GM12873 (cell line): ENCODE data around the gene NCEH1.

Experiments
- TF ChIP-seq, protein P1 (sequence below): IDR thresholded peaks from 2 replicates; pipeline ENCODE4 v1.5.1; 2012; ENCODE audit warnings: low read depth, mild to moderate bottlenecking, moderate library complexity, low read length, control low read depth; ENCODE audit not compliant: insufficient read depth; ENCODE audit errors: missing control alignments

Gene NCEH1

DNA sequence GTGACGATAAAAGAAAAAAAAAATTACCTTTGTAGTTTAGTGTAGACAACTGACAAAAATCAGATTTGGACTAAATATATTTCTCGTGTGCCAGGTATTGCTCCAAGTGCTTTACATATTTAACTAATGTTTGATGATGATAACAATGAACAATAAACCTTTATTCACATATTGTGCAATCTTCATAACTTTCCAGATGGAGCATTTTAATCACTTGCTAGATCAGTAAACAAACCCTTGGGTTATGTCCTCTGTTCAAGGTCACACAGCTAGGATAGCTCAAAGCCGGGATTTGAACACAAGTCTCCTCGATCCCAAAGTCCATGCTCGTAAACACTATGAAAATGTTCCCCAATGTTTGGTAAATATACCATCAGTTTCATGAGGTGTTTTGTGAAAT is 14.5 kb downstream of the NCEH1 start:
- TF ChIP-seq, protein P1, sequence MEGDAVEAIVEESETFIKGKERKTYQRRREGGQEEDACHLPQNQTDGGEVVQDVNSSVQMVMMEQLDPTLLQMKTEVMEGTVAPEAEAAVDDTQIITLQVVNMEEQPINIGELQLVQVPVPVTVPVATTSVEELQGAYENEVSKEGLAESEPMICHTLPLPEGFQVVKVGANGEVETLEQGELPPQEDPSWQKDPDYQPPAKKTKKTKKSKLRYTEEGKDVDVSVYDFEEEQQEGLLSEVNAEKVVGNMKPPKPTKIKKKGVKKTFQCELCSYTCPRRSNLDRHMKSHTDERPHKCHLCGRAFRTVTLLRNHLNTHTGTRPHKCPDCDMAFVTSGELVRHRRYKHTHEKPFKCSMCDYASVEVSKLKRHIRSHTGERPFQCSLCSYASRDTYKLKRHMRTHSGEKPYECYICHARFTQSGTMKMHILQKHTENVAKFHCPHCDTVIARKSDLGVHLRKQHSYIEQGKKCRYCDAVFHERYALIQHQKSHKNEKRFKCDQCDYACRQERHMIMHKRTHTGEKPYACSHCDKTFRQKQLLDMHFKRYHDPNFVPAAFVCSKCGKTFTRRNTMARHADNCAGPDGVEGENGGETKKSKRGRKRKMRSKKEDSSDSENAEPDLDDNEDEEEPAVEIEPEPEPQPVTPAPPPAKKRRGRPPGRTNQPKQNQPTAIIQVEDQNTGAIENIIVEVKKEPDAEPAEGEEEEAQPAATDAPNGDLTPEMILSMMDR: no peak

DNA sequence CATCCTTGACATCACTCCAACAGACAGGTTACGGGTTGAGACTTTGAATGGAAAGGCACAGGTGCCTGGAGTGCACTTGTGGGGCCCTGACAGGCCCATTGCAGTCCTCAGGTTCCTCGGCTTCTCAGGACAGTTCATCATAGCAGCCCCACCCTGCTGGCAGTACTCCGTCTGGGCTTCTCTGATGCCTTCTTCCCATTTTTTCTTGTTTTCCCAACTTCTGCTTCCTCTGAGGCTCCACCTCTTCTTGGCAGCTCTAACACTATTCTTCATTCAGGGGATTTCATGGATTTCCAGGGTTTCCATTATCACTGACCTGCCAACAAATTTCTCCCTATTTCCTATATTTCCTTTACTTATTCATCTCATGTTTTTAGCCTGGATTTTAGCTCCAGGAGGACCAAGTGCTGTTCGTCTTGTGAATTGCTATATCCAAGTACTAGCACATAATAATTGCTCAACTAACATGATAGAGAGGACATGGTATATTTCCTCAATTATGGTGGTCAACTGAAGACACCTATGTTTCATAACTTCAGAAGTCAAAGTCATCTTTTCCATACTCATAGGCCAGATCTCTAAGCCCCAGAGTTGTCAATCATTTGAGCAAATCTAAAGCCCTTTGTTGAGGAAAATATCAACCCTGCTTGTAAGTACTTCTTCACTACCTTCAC is 16.2 kb downstream of the NCEH1 start:
- TF ChIP-seq, protein P1: no peak

DNA sequence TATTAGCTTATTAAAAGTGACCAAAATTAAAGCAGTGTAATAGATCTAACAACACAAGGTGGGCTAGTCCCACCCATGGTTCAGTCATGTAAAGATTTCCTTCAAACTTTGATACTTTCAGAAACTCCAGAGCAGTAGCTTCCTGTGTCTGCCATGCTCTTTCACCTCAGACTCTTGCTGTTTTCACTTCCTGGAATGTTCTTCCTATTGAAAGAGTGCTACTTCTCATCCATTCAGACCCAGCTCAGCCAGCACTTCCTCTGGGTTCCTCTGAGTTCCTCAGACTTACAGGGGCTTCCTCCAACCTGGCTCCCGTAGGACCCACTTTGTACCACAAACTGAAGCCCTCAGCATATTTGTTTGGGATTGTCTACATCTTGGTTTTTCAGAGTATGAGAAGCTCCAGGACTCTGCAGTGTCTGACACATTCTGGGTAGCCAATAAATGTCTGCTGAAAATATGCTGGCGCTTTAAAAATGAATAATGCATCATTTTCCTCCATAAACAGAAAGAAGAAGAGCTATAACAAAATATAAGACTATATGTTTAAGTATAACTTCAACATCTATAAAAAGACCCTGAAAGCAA is 18.0 kb downstream of the NCEH1 start:
- TF ChIP-seq, protein P1: no peak

DNA sequence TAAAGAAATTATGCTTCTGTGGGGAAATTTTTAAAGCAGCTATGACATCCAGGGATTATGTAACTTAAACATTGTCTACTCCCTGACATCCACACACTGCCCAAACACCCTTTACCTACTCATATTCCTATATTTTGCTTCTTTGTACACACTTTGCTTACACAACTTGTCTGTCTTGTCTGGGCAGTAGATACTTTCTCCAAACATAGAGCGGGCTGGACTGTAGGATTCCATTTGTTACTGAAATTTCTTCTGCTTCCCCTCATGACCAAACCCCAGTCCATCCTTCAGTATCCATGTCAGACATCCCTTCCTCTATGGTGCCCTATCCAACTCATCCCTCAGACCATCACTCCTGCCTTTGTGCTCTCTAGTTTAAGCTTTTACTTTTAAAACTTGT is 19.9 kb downstream of the NCEH1 start:
- TF ChIP-seq, protein P1: no peak

DNA sequence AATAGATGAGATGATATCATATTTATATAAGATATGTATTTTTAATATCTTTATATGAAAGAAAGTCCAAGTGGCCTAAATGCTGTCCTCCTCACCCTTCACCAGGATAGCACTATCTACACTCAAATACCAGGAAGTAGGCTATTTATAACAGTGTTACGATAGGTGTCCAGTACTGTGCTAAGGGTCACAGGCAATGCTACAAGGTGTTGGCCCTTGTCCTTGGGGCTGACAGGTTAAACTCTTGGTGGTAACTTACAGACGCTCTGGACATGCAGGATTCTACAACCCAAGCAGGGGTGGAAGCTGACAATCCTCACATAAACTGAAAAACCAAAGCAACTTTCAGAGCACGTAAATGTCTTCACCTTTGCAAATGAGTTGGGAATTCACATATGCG is 22.3 kb downstream of the NCEH1 start:
- TF ChIP-seq, protein P1: no peak

DNA sequence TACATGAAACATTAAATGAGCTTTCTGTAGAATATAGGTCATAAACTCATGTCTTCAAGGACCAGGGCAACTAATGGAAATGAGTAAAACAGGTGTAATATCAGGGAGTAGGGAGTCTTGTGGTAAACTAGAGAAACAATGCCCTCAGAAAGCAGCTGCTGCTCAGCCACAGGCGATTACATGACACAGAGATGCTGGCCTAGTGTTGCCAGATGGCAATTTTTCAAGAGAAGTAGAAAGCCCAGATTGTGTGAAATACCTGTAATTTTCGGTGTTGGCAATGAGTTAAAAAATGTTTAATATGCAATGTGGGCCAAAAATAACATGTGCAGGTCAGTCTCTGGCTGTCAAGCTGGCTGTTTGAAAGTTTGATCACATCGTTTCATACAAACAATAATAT is 23.4 kb downstream of the NCEH1 start:
- TF ChIP-seq, protein P1: no peak

DNA sequence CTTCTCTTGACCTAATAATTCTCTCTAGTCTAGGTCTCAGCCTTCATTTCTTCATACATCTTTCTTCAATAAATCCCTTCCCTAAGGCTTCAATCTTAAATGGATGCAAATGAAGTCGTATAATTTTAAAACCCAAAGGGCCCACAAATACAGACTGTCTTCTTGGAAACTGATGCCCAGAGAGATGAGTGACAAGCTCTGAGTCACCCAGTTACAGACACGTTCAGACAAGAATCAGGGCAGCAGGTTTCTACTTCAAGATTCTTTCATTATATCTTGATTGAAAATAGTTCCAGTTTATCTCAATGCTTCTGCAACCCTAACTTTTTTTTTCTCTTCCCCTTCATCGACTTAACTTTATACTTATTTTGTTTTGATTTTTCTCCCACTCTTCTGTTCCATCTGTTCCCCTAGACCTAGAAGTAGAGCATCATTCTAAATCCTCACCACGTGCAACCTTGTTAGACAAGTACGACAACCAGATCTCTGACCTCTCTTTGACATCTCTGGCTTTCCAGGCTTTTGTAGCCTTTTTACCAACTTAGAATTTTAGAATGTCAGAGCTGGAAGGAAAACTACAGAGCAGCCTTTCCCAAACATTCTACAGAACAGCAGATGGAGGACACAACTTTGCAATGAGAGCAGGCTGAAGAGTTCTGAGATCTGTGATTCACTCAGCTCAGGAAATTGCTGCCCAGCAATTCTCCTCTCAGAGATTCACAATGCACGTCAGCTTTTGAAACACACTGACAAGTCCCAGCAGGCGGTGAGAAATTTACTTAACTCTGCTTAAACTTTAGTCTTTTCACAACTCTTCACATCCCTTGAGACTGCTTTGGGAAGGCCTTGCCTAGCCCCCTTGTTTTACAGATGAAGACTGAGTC is 25.3 kb downstream of the NCEH1 start:
- TF ChIP-seq, protein P1: no peak
